HL-60 (cell line): ENCODE results near the gene PEX5L.

Source experiments
- DNase-seq, 2 experiments: peaks; one replicate each; pipeline ENCODE4 v3.0.0-alpha.2; 2010 to 2020; ENCODE audit warnings: low read depth in 1 of 2, low spot score in 1 of 2
- H3K27ac ChIP-seq: fragments of 250-450 bp; sonication (Bioruptor Pico); replicated peaks from 2 replicates; pipeline ENCODE4 v1.5.1; 2020; ENCODE audit warnings: mild to moderate bottlenecking, moderate library complexity
- H3K27me3 ChIP-seq: fragments of 250-450 bp; sonication (Bioruptor Pico); 2 replicates; pipeline ENCODE4 v1.5.1; 2021; ENCODE audit warnings: mild to moderate bottlenecking, moderate library complexity; ENCODE audit not compliant: insufficient read depth, poor library complexity, severe bottlenecking
- H3K4me3 ChIP-seq: replicated peaks from 2 replicates; pipeline ENCODE4 v1.5.1; 2011; ENCODE audit warnings: mild to moderate bottlenecking, control low read depth, low read length; ENCODE audit not compliant: insufficient read depth
- CTCF ChIP-seq: IDR thresholded peaks from one replicate; pipeline ENCODE4 v1.5.1; 2011; ENCODE audit warnings: low read length, control low read depth, inconsistent platforms; ENCODE audit not compliant: insufficient read depth
- GABPA ChIP-seq: IDR thresholded peaks from 2 replicates; pipeline ENCODE4 v1.6.1; 2012; ENCODE audit warnings: low read depth
- POLR2AphosphoS5 ChIP-seq: IDR thresholded peaks from 2 replicates; pipeline ENCODE4 v1.6.1; 2012; ENCODE audit warnings: low read depth
- REST ChIP-seq: IDR thresholded peaks from 2 replicates; pipeline ENCODE4 v1.6.1; 2012; ENCODE audit warnings: low read depth; ENCODE audit not compliant: insufficient replicate concordance
- SPI1 ChIP-seq: IDR thresholded peaks from 2 replicates; pipeline ENCODE4 v1.6.1; 2012; ENCODE audit warnings: low read depth, mild to moderate bottlenecking, borderline replicate concordance
- long read RNA-seq: library from polyadenylated mRNA; unstranded; transcript quantifications from one replicate; pipeline ENCODE4 v2.0.0, GENCODE V29; 2020

PEX5L gene
- long read RNA-seq, result 0 reads

GRCh38 chr3:180036671-180037455 is at the start of gene PEX5L:
TSS of gene PEX5L (minus strand) at chr3:180036937. CDS start at chr3:180036599, 338 bp downstream.
- H3K27ac ChIP-seq, result no peak within 1 kb of the TSS
- peak within 1 kb of the TSS; percentile 73 for H3K4me3 ChIP-seq
- peak; percentile 13 to 63 for DNase-seq
- peaks cover 4% of the 10 kb centered on the region for H3K27me3 ChIP-seq
- no peak for TF ChIP-seq POLR2AphosphoS5
- peak; percentile 97 for TF ChIP-seq REST
- TF ChIP-seq SPI1, result no peak

GRCh38 chr3:180085122-180085710 is 48.5 kb upstream of the PEX5L start:
- TF ChIP-seq SPI1, result no peak
- no peak for TF ChIP-seq CTCF
- TF ChIP-seq POLR2AphosphoS5, result no peak
- TF ChIP-seq GABPA, result no peak
- TF ChIP-seq REST, result no peak
- Histone ChIP-seq H3K27me3 (no peaks in the 10 kb centered on the region), H3K4me3 (no peak overlapping the region), H3K27ac (no peak overlapping the region)
- peak in 1 of 2 experiments; percentile 3 for DNase-seq

- no peaks in the 10 kb centered on the region for H3K27me3 ChIP-seq
- no peak for DNase-seq
- H3K4me3 ChIP-seq, result no peak overlapping the region
- no peak overlapping the region for H3K27ac ChIP-seq
- TF ChIP-seq SPI1, result no peak
- no peak for TF ChIP-seq GABPA
- TF ChIP-seq POLR2AphosphoS5, result no peak
- no peak for TF ChIP-seq CTCF
- TF ChIP-seq REST, result no peak
Measured at GRCh38 chr3:180082699-180083098, 46.0 kb upstream of the PEX5L start.
